HG03108 (cell line): ENCODE results near the gene CRISP3.
"Not testable (repeated sequence)": the region's sequence is repeated elsewhere in the genome, so short reads cannot be mapped to it uniquely, and the experiment has no call there.

Experiments
- ATAC-seq: cut with Tn5 transposase; IDR thresholded peaks from one replicate; pipeline ENCODE4 v1.9.1; 2021; ENCODE audit warnings: moderate library complexity; ENCODE audit not compliant: unreplicated experiment

CRISP3 gene, protein sequence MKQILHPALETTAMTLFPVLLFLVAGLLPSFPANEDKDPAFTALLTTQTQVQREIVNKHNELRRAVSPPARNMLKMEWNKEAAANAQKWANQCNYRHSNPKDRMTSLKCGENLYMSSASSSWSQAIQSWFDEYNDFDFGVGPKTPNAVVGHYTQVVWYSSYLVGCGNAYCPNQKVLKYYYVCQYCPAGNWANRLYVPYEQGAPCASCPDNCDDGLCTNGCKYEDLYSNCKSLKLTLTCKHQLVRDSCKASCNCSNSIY

DNA sequence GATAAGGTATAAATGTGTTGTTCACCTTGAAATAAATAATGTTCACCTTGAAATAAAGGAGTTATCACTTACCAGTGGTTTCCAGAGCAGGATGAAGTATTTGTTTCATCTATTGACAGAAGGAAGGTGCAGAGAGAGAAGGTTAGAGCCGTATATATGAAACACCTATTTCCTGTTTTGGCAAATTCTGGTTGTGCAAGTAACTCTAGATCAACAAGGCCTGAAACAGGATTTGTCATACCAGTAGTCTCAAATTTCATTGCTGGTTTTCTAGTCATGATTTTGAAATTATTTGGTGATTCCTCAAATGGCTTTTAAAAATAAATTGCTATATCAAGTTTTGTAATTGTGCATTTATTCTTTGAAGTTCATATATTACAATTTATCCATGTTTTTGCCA, at the start of gene CRISP3:
CRISP3 (minus strand) TSS at position 130 of the 400 bp plus-strand sequence; CDS start at position 109, 21 bp downstream.
- no peak for ATAC-seq

DNA sequence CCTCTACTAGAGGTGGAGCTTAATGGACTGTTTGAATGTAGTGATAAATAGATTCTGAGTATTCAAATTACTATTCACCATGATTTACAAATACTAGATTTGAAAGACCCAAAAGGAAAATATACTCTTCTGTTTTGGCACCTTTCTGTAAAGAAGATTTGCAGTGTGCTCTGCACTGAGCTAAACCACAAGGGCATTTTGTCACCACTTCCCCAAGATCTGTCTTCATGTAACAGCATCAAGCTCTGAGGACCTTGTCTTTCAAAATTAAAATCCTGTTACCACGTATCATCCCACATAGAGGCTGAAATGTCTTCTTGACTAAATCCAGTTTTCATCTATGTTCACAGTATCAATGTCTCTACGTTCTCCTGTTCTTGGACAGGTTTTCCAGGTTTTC, 46.2 kb upstream of the CRISP3 start:
- ATAC-seq: no peak

GRCh38 chr6:49787176-49787575, 43.0 kb upstream of the CRISP3 start, which contains the start of gene PGK2:
PGK2 (minus strand) TSS chr6:49787285; CDS start chr6:49787187, 98 bp downstream.
- ATAC-seq: no peak

DNA sequence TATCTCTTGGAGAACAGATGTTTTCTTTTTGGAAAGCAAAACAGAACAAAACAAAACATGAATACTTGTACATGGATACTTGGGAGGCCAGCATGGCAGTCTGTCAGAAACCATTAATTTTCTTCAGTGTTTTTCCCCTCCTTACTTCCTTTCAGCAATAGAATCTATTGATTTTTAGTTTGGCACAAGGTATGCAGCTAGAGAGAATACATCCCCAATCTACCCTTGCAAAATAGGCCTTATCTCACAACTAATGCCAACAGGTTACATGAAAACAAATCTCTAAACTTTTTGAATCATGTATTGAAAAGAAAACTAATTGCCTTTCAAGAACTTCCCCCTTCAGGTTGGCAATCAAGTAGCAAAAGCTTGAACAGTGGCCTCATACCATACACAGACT, 40.1 kb upstream of the CRISP3 start:
- ATAC-seq: no peak

- no peak for ATAC-seq
Measured at GRCh38 chr6:49782725-49783124, 38.5 kb upstream of the CRISP3 start.

DNA sequence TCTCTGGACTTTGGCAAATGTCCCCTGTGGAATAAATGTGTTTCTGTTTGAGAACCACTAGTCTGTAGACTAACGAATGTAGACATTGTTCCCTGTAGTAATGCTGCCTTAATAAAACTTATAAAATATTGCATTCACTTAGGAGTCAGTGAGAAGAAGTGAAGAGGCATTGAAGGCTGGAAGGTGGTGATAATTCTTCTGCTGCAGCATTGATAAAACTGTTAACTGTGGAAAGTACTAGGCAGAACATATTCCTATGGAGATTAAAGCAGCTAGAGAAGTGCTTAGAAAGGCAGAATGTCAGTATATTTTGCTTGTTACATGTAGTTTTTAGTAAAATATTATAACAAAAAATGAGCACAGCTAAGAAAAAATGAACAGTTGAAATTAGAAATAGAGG, 38.1 kb upstream of the CRISP3 start:
- ATAC-seq: no peak

- no peak for ATAC-seq
Measured at GRCh38 chr6:49776444-49776843, 32.3 kb upstream of the CRISP3 start.

DNA sequence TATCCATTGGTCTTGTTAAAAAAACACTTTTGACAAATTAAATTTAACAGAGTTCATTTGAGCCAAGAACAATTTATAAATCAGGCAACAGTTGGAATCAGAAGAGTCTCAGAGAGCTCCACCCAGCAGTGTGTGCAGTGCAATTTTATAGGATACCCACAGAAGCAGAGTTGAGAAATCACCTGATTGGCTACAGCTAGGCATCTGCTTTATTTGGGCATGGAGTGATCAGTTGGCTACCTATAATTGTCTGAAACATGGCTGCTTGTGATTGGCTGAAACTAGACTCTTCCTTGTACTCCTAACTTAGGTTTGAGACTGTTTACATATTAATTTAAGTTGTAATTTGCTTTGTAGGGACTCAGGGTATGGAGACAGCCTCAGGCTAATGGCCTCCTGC, 30.9 kb upstream of the CRISP3 start:
- no peak for ATAC-seq

DNA sequence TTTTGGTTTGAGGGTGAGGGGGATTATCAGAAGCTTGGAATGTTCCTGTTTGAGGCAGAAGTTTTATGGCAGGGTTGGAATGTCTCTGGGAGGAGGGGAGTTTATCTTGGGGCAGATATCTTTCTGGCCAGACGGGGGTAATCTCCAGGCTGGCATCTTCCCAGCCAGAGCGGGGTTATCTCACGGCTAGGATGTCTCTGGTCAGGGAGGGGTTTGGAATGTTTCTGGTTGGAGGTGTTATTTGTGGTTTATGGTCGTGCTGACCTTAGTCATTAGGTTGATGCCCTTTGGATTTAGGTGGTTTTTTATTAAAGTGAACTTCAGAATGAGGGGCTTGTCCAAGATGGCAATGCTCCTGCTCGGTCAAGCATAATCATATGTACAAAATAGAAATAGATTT, 28.1 kb upstream of the CRISP3 start:
- ATAC-seq: no peak

- no peak for ATAC-seq
Measured at GRCh38 chr6:49766762-49767161, 22.6 kb upstream of the CRISP3 start.

GRCh38 chr6:49764571-49765236, 20.5 kb upstream of the CRISP3 start:
- ATAC-seq: no peak

DNA sequence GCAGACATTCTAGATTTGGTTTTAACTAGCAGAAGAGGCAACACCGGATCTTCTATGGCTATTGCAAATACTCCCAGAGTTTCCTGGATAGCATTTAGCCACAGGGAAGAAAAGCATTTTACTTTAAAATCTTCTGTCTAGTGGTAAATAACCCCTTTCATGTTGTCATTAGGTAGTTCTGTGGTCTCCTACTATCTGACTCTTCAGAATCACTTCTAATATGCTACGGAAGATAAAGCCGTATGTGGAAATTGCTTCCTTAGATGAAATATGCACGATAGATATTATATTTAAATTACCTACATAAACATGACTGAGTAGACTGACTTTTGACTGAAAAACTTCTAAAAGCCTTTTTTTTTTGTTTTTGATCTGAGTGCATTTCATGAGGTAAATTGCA, 759 bp downstream of the CRISP3 start:
- no peak for ATAC-seq

DNA sequence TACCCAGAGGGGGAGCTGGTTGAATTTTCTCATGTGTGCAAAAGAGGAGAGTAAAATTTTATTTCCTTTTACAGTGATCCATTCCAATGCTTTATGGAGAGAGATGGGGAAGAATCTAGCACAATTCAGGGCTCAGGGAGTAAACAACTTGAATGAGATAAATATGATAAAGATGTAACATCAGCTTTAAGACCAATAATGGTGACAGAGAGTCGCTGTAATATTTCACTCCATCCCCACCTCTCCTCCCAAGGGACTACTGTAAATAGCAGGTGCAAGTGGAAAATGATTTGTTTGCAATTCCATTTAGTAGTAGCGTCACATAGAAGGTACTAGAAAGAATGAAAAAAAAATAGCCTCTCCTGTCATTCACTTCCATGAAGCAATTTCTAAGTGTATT, 4.8 kb downstream of the CRISP3 start:
- ATAC-seq: no peak

- ATAC-seq: no peak
Measured at GRCh38 chr6:49736017-49736508, 8.1 kb downstream of the CRISP3 start.

DNA sequence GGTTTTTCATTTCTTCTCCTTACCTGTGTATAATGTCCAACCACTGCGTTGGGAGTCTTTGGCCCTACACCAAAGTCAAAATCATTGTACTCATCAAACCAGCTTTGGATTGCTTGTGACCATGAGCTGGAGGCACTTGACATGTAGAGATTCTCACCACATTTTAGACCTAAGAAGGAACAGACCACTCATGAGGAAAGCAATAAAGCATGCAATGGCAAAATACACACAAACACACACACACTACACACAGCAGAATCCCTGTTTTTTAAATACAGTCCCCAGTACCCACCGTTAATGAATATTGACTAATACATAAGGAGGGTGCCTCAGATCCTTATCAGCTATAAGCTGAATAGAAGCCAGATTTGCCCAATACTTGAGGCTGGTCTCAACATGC, 10.5 kb downstream of the CRISP3 start:
- no peak for ATAC-seq

DNA sequence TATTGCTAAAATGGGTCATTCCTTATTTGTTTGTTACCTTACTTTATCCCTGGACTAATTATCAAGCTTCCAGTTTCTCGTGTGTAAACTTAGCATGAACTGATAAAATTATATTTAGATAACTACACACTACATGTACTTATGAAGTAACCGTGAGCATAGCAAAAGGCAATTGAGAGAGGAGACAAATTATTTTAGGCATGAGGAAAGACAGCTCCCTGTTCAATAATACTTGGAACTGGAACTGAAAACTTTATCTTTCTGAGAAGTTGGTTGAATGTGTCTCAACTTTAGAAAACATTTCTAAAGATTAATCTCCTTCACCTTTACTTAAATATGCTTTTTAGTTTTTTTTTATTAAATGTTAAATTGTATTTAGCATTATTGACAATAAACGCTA, 11.4 kb downstream of the CRISP3 start:
- ATAC-seq: no peak

GRCh38 chr6:49730251-49730650, 13.9 kb downstream of the CRISP3 start:
- ATAC-seq: no peak

- not testable (repeated sequence) for ATAC-seq
Measured at GRCh38 chr6:49723917-49724316, 20.3 kb downstream of the CRISP3 start.

DNA sequence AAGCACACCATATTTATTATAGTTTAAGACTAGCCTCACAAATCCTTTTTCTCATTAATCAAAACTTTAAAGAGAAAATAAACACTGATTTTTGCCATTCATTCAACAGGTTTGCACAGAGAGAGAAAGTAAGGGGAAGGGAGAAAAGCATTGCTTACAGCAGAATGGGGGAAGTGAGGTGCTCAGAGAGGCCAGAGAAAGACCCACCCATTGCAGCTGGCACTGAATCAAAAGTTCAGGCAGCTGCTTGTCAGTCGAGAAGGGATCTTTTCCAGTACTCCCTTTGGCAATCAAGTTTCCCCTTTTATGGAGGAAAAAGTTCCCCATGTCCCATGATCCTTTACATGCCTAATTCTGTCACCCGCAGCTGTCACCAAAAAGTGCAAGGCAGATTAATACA, 22.9 kb downstream of the CRISP3 start:
- ATAC-seq: no peak

DNA sequence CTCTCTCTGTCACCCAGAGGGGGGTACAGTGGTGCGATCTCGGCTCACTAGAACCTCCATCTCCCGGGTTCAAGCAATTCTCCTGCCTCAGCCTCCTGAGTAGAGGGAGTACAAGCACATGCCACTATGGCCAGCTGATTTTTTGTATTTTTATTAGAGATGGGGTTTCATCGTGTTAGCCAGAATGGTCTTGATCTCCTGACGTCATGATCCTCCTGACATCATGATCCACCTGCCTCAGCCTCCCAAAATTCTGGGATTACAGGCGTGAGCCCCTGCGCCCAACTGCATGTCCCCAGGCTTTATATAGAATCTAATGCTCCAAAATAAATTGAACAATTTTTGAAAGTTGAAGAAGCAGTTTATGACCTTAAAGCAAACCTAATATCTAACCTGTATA, 23.8 kb downstream of the CRISP3 start:
- no peak for ATAC-seq

- ATAC-seq: no peak
Measured at GRCh38 chr6:49713346-49713745, 30.8 kb downstream of the CRISP3 start, which contains the start of gene CRISP2. CRISP2 (minus strand) TSS chr6:49713543; CDS start chr6:49709196, 4,347 bp downstream.

DNA sequence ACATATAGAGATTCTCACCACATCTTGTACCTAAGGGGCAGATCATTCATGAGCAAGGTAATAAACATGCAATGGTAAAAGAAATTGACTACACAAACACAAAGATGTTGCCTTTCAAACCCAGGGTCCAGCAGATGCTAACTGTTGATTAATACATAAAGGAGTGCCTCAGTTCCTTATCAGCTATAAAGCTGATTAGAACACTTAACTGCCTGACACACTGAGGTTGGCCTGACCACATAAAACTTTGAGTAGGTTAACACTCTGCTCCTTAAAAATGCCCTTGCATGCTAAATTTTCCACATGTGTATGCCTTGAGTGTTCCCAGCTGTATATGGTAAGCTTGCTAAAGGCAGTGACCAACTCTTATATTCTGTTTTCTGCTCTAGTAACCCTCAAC, 45.7 kb downstream of the CRISP3 start:
- ATAC-seq: no peak
